GM18951 (cell line): ENCODE results near the gene SOX10.

ENCODE experiments used
- POLR2A ChIP-seq: IDR thresholded peaks from 4 replicates; pipeline ENCODE4 v1.6.1; 2011; ENCODE audit warnings: mild to moderate bottlenecking; ENCODE audit not compliant: insufficient read length, insufficient read depth; ENCODE audit errors: extremely low read depth
- in situ Hi-C: fragments of 300-500 bp; cut with MboI; formaldehyde crosslinking; loops from one replicate; pipeline ENCODE4 v1.12.0; 2022; ENCODE audit warnings: low sequenced_read_pairs, mixed read lengths, inconsistent platforms; ENCODE audit not compliant: unreplicated experiment

Gene SOX10

GRCh38 chr22:38025514-38025913 is 41.2 kb upstream of the SOX10 start:
- TF ChIP-seq POLR2A, result no peak
- in situ Hi-C loops, result no loop called here

- no peak for TF ChIP-seq POLR2A
- in situ Hi-C loops, result no loop called here
Measured at GRCh38 chr22:38023045-38023444, 38.7 kb upstream of the SOX10 start.

- TF ChIP-seq POLR2A, result no peak
Measured at GRCh38 chr22:38021206-38021605, 36.9 kb upstream of the SOX10 start.

GRCh38 chr22:38018938-38019827 is 34.8 kb upstream of the SOX10 start:
- in situ Hi-C loops, result no loop called here
- no peak for TF ChIP-seq POLR2A

More at GRCh38 chr22:38021206-38021605, 36.9 kb upstream of the SOX10 start:
- in situ Hi-C loops, result no loop called here

GRCh38 chr22:38017939-38018885 is 33.9 kb upstream of the SOX10 start:
- TF ChIP-seq POLR2A, result no peak
- in situ Hi-C loops, result no loop called here

GRCh38 chr22:38017272-38017920 is 33.0 kb upstream of the SOX10 start:
- no peak for TF ChIP-seq POLR2A
- in situ Hi-C loops, result no loop called here

GRCh38 chr22:38016182-38017151 is 32.1 kb upstream of the SOX10 start:
- TF ChIP-seq POLR2A, result no peak
- in situ Hi-C loops, result no loop called here

- in situ Hi-C loops, result no loop called here
- TF ChIP-seq POLR2A, result no peak
Measured at GRCh38 chr22:38014083-38014482, 29.7 kb upstream of the SOX10 start.

- no peak for TF ChIP-seq POLR2A
Measured at GRCh38 chr22:38012604-38013072, 28.3 kb upstream of the SOX10 start.

GRCh38 chr22:38009000-38009806 is 24.8 kb upstream of the SOX10 start:
- TF ChIP-seq POLR2A, result no peak
- in situ Hi-C loops, result no loop called here

More at GRCh38 chr22:38012604-38013072, 28.3 kb upstream of the SOX10 start:
- in situ Hi-C loops, result no loop called here

- in situ Hi-C loops, result no loop called here
- TF ChIP-seq POLR2A, result no peak
Measured at GRCh38 chr22:38007330-38007902, 23.1 kb upstream of the SOX10 start.
